ENCODE results near the gene OR9A2. TPM values are rescaled to one million over a fixed set of nuclear protein-coding genes. Genes with fewer than 3 reads are reported as not detected.

Gene OR9A2
- total RNA-seq, 2 donors from 2014 or later, result not detected

DNA sequence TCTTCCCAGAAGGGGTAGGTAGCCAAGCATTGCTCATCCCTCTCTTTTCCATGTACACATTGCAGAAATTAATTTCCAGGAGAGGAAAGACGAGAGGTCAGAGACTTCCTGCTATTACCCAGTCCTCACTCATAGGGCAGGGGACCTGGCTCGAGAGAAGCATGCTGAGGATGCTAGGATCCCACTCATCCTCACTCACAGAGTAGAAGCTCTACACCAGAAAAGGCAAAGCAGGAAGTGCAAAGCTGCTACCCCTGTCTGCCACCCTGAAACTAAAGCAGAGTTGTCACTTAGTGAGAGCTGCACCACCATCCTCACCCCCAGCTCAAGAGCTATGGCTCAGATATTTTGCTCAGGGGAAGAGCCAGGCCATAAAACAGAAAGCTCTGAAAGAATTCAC lies 9.9 kb downstream of the OR9A2 start:
- Mint-ChIP-seq H3K36me3 (ENCODE audit: low read depth) (no peaks in the 10 kb centered on the region), H3K4me1 (no peaks in the 10 kb centered on the region)
- TF ChIP-seq, protein P1, sequence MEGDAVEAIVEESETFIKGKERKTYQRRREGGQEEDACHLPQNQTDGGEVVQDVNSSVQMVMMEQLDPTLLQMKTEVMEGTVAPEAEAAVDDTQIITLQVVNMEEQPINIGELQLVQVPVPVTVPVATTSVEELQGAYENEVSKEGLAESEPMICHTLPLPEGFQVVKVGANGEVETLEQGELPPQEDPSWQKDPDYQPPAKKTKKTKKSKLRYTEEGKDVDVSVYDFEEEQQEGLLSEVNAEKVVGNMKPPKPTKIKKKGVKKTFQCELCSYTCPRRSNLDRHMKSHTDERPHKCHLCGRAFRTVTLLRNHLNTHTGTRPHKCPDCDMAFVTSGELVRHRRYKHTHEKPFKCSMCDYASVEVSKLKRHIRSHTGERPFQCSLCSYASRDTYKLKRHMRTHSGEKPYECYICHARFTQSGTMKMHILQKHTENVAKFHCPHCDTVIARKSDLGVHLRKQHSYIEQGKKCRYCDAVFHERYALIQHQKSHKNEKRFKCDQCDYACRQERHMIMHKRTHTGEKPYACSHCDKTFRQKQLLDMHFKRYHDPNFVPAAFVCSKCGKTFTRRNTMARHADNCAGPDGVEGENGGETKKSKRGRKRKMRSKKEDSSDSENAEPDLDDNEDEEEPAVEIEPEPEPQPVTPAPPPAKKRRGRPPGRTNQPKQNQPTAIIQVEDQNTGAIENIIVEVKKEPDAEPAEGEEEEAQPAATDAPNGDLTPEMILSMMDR (conservative IDR thresholded peaks at IDR 0.05), result no peak

DNA sequence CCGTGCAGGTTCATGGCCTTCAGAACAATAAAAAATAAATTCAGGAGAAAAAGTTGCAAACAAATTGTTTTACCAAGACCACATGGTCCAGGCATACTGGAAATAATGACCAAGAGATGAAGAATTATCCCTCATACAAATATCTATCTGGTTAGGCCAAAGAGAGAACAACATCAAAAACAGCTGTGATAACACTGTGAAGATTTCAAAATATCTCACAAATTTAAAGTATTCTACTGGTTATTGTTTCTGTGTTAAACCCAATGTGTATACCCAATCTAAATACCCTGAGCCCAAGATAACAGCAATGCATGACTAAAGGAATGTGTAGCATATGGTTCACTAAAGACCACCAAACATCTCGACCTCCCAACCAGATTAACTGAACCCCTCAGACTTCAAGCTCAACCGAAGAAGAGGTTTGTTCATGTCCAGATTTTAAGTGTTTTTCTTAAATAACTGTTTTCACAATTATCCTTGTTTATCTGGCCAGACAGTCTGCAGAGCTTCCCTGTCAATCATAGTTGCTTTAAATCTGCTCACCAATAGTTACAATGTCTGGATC lies 10.9 kb downstream of the OR9A2 start:
- Mint-ChIP-seq H3K27me3 (ENCODE audit: insufficient read depth) (peaks cover 10% of the 10 kb centered on the region), H3K27ac (no peak overlapping the region), H3K9me3 (no peaks in the 10 kb centered on the region), H3K4me3 (no peak overlapping the region), H3K4me1 (no peaks in the 10 kb centered on the region), H3K36me3 (ENCODE audit: low read depth) (no peaks in the 10 kb centered on the region)
- DNase-seq, result no peak
- WGBS, 2 experiments (ENCODE audit: insufficient coverage in 1 of 2, insufficient read length in 1 of 2), result 90 to 95% methylated on average over 3 of the region's 3 CpGs
- Histone ChIP-seq H3K4me3 (ENCODE audit: low read length) (no peak overlapping the region), H3K36me3 (ENCODE audit: control insufficient read depth, insufficient read depth, low read length) (no peaks in the 10 kb centered on the region), H3K9ac (ENCODE audit: extremely low read depth, low read length, poor library complexity, severe bottlenecking) (no peak overlapping the region), H3K27me3 (ENCODE audit: control insufficient read depth, insufficient read depth, low read length, poor library complexity, severe bottlenecking) (no peaks in the 10 kb centered on the region), H3K4me1 (ENCODE audit: control insufficient read depth, insufficient read depth, low read length) (peaks cover 3% of the 10 kb centered on the region), H3K27ac (ENCODE audit: low read depth, low read length) (no peak overlapping the region), H3K9me3 (ENCODE audit: control insufficient read depth, low read length) (no peaks in the 10 kb centered on the region)
- TF ChIP-seq, protein P1 (conservative IDR thresholded peaks at IDR 0.05), result no peak

More for the DNA sequence above, 9.9 kb downstream of the OR9A2 start:
- Histone ChIP-seq H3K4me1 (ENCODE audit: control insufficient read depth, insufficient read depth, low read length) (peaks cover 3% of the 10 kb centered on the region), H3K4me3 (ENCODE audit: low read length) (no peak overlapping the region), H3K9ac (ENCODE audit: extremely low read depth, low read length, poor library complexity, severe bottlenecking) (no peak overlapping the region), H3K9me3 (ENCODE audit: control insufficient read depth, low read length) (no peaks in the 10 kb centered on the region), H3K27me3 (ENCODE audit: control insufficient read depth, insufficient read depth, low read length, poor library complexity, severe bottlenecking) (no peaks in the 10 kb centered on the region), H3K27ac (ENCODE audit: low read depth, low read length) (no peak overlapping the region), H3K36me3 (ENCODE audit: control insufficient read depth, insufficient read depth, low read length) (no peaks in the 10 kb centered on the region)
- H3K27me3 Mint-ChIP-seq (ENCODE audit: insufficient read depth), result peaks cover 9% of the 10 kb centered on the region
- no peak overlapping the region for H3K27ac Mint-ChIP-seq
- H3K9me3 Mint-ChIP-seq, result no peaks in the 10 kb centered on the region
- no peak for DNase-seq
- no peak overlapping the region for H3K4me3 Mint-ChIP-seq
- 83% methylated on average over 2 of the region's 2 CpGs; no CpG with 5 or more reads in 1 of the 2 experiments for whole genome bisulfite sequencing, 2 experiments (ENCODE audit: insufficient coverage in 1 of 2, insufficient read length in 1 of 2)

DNA sequence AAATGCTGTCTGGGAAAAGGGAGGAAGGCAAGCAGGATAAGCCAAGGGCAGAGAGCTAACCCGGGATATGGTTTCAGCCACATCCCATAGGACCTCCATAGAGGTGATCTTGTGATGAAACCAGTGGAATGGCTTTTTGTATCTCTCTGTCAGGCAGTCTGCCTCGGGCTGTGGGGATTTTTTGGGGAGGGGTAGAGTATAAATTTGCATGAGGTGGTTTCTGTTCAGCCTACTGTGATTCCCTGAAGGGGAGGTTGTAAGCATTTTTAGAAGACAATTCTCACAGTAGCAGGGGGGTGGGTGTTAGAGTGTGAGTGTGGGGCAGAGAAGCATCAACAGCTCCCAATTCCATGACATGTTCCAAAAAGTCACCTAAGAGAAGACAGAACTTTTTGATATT lies 11.8 kb downstream of the OR9A2 start:
- Histone ChIP-seq H3K4me1 (ENCODE audit: control insufficient read depth, insufficient read depth, low read length) (peaks cover 3% of the 10 kb centered on the region), H3K4me3 (ENCODE audit: low read length) (no peak overlapping the region), H3K36me3 (ENCODE audit: control insufficient read depth, insufficient read depth, low read length) (no peaks in the 10 kb centered on the region), H3K27me3 (ENCODE audit: control insufficient read depth, insufficient read depth, low read length, poor library complexity, severe bottlenecking) (no peaks in the 10 kb centered on the region), H3K9me3 (ENCODE audit: control insufficient read depth, low read length) (no peaks in the 10 kb centered on the region), H3K27ac (ENCODE audit: low read depth, low read length) (no peak overlapping the region), H3K9ac (ENCODE audit: extremely low read depth, low read length, poor library complexity, severe bottlenecking) (no peak overlapping the region)
- H3K27ac Mint-ChIP-seq, result no peak overlapping the region
- no peaks in the 10 kb centered on the region for H3K36me3 Mint-ChIP-seq (ENCODE audit: low read depth)
- peaks cover 12% of the 10 kb centered on the region for H3K27me3 Mint-ChIP-seq (ENCODE audit: insufficient read depth)
- H3K9me3 Mint-ChIP-seq, result no peaks in the 10 kb centered on the region
- DNase-seq, result no peak
- TF ChIP-seq, protein P1 (conservative IDR thresholded peaks at IDR 0.05), result no peak
- 38 to 75% methylated on average over 1 to 2 of the region's 2 CpGs for WGBS, 2 experiments (ENCODE audit: insufficient coverage in 1 of 2, insufficient read length in 1 of 2)
- no peak overlapping the region for H3K4me3 Mint-ChIP-seq
- H3K4me1 Mint-ChIP-seq, result no peaks in the 10 kb centered on the region

Data from endodermal cell (in vitro differentiated cells).